ENCODE results near the gene CCND1. TPM values are rescaled to one million over a fixed set of nuclear protein-coding genes. Genes with fewer than 3 reads are reported as not detected.

CCND1 gene
- total RNA-seq, 1 experiment from 2014 or later: 331 TPM

GRCh38 chr11:69645801-69646492, 5.0 kb downstream of the CCND1 start:
- Mint-ChIP-seq H3K27ac (ENCODE audit: unreplicated experiment) (peak overlapping the region; percentile 75), H3K36me3 (ENCODE audit: insufficient read depth, unreplicated experiment) (peaks cover 87% of the 10 kb centered on the region), H3K4me3 (ENCODE audit: unreplicated experiment) (no peak overlapping the region), H3K4me1 (ENCODE audit: low read depth, unreplicated experiment) (peaks cover 4% of the 10 kb centered on the region), H3K27me3 (ENCODE audit: insufficient read depth, unreplicated experiment) (no peaks in the 10 kb centered on the region), H3K9me3 (ENCODE audit: unreplicated experiment) (no peaks in the 10 kb centered on the region)
- DNase-seq: peak in 1 of 2 experiments; percentile 55
- CTCF ChIA-PET: no interaction called here
- Histone ChIP-seq H3K36me3 (ENCODE audit: control insufficient read depth, insufficient read depth, low read length) (peaks cover 14% of the 10 kb centered on the region), H3K4me1 (peaks cover 10% of the 10 kb centered on the region), H3K9me3 (no peaks in the 10 kb centered on the region), H3K4me3 (ENCODE audit: low read depth, low read length) (no peak overlapping the region), H3K27me3 (replicated peaks; ENCODE audit: control insufficient read depth, insufficient read depth, low read length) (no peaks in the 10 kb centered on the region)
- POLR2A ChIA-PET: interaction anchor here (1.1 kb wide), 1 partner anchor 29 kb away, joined by 3 read pairs; the partner anchor contains the start of gene LTO1
- no TSS peak for BruUV-seq (replicated peaks)
- intact Hi-C loops (cut with micrococcal nuclease; ENCODE audit: unreplicated experiment): no loop called here
- TF ChIP-seq CTCF (IDR thresholded peaks at IDR 0.05; ENCODE audit: insufficient read depth in 1 of 2, low read depth in 1 of 2, low read length in 1 of 2, severe bottlenecking in 1 of 2, unreplicated experiment in 1 of 2): no peak

GRCh38 chr11:69646493-69647389, 5.8 kb downstream of the CCND1 start:
- Mint-ChIP-seq H3K27me3 (ENCODE audit: insufficient read depth, unreplicated experiment) (no peaks in the 10 kb centered on the region), H3K36me3 (ENCODE audit: insufficient read depth, unreplicated experiment) (peaks cover 89% of the 10 kb centered on the region), H3K4me3 (ENCODE audit: unreplicated experiment) (no peak overlapping the region), H3K9me3 (ENCODE audit: unreplicated experiment) (no peaks in the 10 kb centered on the region), H3K27ac (ENCODE audit: unreplicated experiment) (peak overlapping the region; percentile 71), H3K4me1 (ENCODE audit: low read depth, unreplicated experiment) (no peaks in the 10 kb centered on the region)
- no peak for TF ChIP-seq CTCF (IDR thresholded peaks at IDR 0.05; ENCODE audit: insufficient read depth in 1 of 2, low read depth in 1 of 2, low read length in 1 of 2, severe bottlenecking in 1 of 2, unreplicated experiment in 1 of 2)
- peaks cover 10% of the 10 kb centered on the region for H3K4me1 ChIP-seq
- BruUV-seq (replicated peaks): no TSS peak
- ChIA-PET POLR2A (interaction anchor here (1.1 kb wide), 1 partner anchor 28 kb away, joined by 3 read pairs; the partner anchor contains the start of gene LTO1), CTCF (no interaction called here)
- DNase-seq: peak in 1 of 2 experiments; percentile 50
- H3K27me3 ChIP-seq (replicated peaks; ENCODE audit: control insufficient read depth, insufficient read depth, low read length): no peaks in the 10 kb centered on the region
- no peak overlapping the region for H3K4me3 ChIP-seq (ENCODE audit: low read depth, low read length)
- H3K36me3 ChIP-seq (ENCODE audit: control insufficient read depth, insufficient read depth, low read length): peaks cover 15% of the 10 kb centered on the region
- intact Hi-C loops (cut with micrococcal nuclease; ENCODE audit: unreplicated experiment): no loop called here
- no peaks in the 10 kb centered on the region for H3K9me3 ChIP-seq

GRCh38 chr11:69647390-69647748, 6.4 kb downstream of the CCND1 start:
- H3K4me1 Mint-ChIP-seq (ENCODE audit: low read depth, unreplicated experiment): no peaks in the 10 kb centered on the region
- Histone ChIP-seq H3K9me3 (no peaks in the 10 kb centered on the region), H3K4me1 (peaks cover 10% of the 10 kb centered on the region), H3K36me3 (ENCODE audit: control insufficient read depth, insufficient read depth, low read length) (peaks cover 15% of the 10 kb centered on the region), H3K4me3 (ENCODE audit: low read depth, low read length) (no peak overlapping the region), H3K27me3 (replicated peaks; ENCODE audit: control insufficient read depth, insufficient read depth, low read length) (no peaks in the 10 kb centered on the region)
- peak overlapping the region; percentile 71 for H3K27ac Mint-ChIP-seq (ENCODE audit: unreplicated experiment)
- no peaks in the 10 kb centered on the region for H3K27me3 Mint-ChIP-seq (ENCODE audit: insufficient read depth, unreplicated experiment)
- DNase-seq: peak in 1 of 2 experiments; percentile 23
- no peak for TF ChIP-seq CTCF (IDR thresholded peaks at IDR 0.05; ENCODE audit: insufficient read depth in 1 of 2, low read depth in 1 of 2, low read length in 1 of 2, severe bottlenecking in 1 of 2, unreplicated experiment in 1 of 2)
- CTCF ChIA-PET: no interaction called here
- peaks cover 95% of the 10 kb centered on the region for H3K36me3 Mint-ChIP-seq (ENCODE audit: insufficient read depth, unreplicated experiment)
- H3K4me3 Mint-ChIP-seq (ENCODE audit: unreplicated experiment): no peak overlapping the region
- POLR2A ChIA-PET: no interaction called here
- intact Hi-C loops (cut with micrococcal nuclease; ENCODE audit: unreplicated experiment): no loop called here
- BruUV-seq (replicated peaks): no TSS peak
- no peaks in the 10 kb centered on the region for H3K9me3 Mint-ChIP-seq (ENCODE audit: unreplicated experiment)
